ENCODE measurements around the gene SLC16A9.

DNA sequence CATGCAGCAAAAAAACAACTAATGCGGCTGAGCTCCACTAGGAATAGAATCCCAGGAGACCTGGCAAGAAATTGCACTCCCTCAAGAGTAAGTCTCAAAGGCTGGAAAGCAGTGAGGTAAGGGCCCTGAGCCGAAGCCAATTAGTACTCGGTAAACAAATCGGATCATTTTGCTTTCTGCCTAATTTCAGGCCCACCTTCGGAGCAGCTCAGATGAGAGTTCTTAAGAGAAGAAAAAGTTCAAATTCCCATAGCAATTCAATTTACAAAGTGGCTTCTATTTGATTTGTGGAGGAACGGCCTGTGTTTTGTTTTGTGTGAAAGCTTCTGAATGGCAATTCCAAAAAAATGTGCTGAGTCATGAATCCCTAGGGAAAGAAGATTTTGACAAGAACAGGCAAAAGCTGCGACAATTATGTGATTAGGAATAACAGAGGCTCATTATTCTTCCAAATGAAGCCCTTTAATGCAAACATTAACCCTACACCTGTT lies 60.9 kb downstream of the SLC16A9 start:
- TF ChIP-seq SUZ12 (IDR thresholded peaks at IDR 0.05; ENCODE audit: extremely low read depth, insufficient read depth, insufficient read length) (no peak), YY1 (IDR thresholded peaks at IDR 0.05; ENCODE audit: insufficient read depth, insufficient read length) (no peak)

Data from NT2/D1 (cell line).